ENCODE results near the gene MED27. TPM values are rescaled to one million over a fixed set of nuclear protein-coding genes. Genes with fewer than 3 reads are reported as not detected.

Gene MED27
- total RNA-seq, 1 donor, result 25.7 TPM

- H2AFZ ChIP-seq (ENCODE audit: low read length), result no peak overlapping the region
- H3K4me3 ChIP-seq (ENCODE audit: insufficient read depth, low read length), result no peak overlapping the region
- no peaks in the 10 kb centered on the region for H3K79me2 ChIP-seq (ENCODE audit: insufficient read depth, low read length)
- peaks cover 19% of the 10 kb centered on the region for H3K4me1 ChIP-seq (ENCODE audit: insufficient read depth, low read length)
- no peak overlapping the region for H3K4me2 ChIP-seq (ENCODE audit: insufficient read depth, low read length)
- DNase-seq (ENCODE audit: insufficient read length, low spot score, missing footprints), result peak; percentile 35
- H3K36me3 ChIP-seq (ENCODE audit: insufficient read depth, low read length), result no peaks in the 10 kb centered on the region
- H3K9me3 ChIP-seq (ENCODE audit: low read depth, low read length), result peaks cover 4% of the 10 kb centered on the region
- H4K20me1 ChIP-seq (ENCODE audit: insufficient read depth, low read length), result peaks cover 7% of the 10 kb centered on the region
- no peak overlapping the region for H3K27ac ChIP-seq (ENCODE audit: low read depth, low read length)
- H3K27me3 ChIP-seq (ENCODE audit: insufficient read depth, low read length), result peaks cover 27% of the 10 kb centered on the region
- TF ChIP-seq CTCF (IDR thresholded peaks at IDR 0.05; ENCODE audit: extremely low read depth, low read depth, low read length), result no peak
These were observed 241.0 kb downstream of the MED27 start for GRCh38 chr9:131838530-131839280.

- Histone ChIP-seq H3K4me1 (ENCODE audit: insufficient read depth, low read length) (peaks cover 19% of the 10 kb centered on the region), H3K4me2 (ENCODE audit: insufficient read depth, low read length) (no peak overlapping the region), H3K27ac (ENCODE audit: low read depth, low read length) (no peak overlapping the region), H3K4me3 (ENCODE audit: insufficient read depth, low read length) (no peak overlapping the region), H3K27me3 (ENCODE audit: insufficient read depth, low read length) (peaks cover 27% of the 10 kb centered on the region), H3K36me3 (ENCODE audit: insufficient read depth, low read length) (no peaks in the 10 kb centered on the region), H3K79me2 (ENCODE audit: insufficient read depth, low read length) (no peaks in the 10 kb centered on the region), H3K9me3 (ENCODE audit: low read depth, low read length) (peaks cover 9% of the 10 kb centered on the region), H2AFZ (ENCODE audit: low read length) (no peak overlapping the region), H4K20me1 (ENCODE audit: insufficient read depth, low read length) (peaks cover 7% of the 10 kb centered on the region)
- peak; percentile 43 for DNase-seq (ENCODE audit: insufficient read length, low spot score, missing footprints)
- TF ChIP-seq CTCF (IDR thresholded peaks at IDR 0.05; ENCODE audit: extremely low read depth, low read depth, low read length), result no peak
These were observed 241.8 kb downstream of the MED27 start for GRCh38 chr9:131837836-131838235.

GRCh38 chr9:131837316-131837715 lies 242.4 kb downstream of the MED27 start:
- Histone ChIP-seq H3K4me1 (ENCODE audit: insufficient read depth, low read length) (peaks cover 19% of the 10 kb centered on the region), H3K36me3 (ENCODE audit: insufficient read depth, low read length) (no peaks in the 10 kb centered on the region), H3K79me2 (ENCODE audit: insufficient read depth, low read length) (no peaks in the 10 kb centered on the region), H3K4me2 (ENCODE audit: insufficient read depth, low read length) (no peak overlapping the region), H3K27me3 (ENCODE audit: insufficient read depth, low read length) (peaks cover 22% of the 10 kb centered on the region), H3K9me3 (ENCODE audit: low read depth, low read length) (peaks cover 9% of the 10 kb centered on the region), H3K4me3 (ENCODE audit: insufficient read depth, low read length) (no peak overlapping the region), H3K27ac (ENCODE audit: low read depth, low read length) (no peak overlapping the region), H2AFZ (ENCODE audit: low read length) (no peak overlapping the region), H4K20me1 (ENCODE audit: insufficient read depth, low read length) (peaks cover 7% of the 10 kb centered on the region)
- peak; percentile 84 for DNase-seq (ENCODE audit: insufficient read length, low spot score, missing footprints)
- peak; percentile 8 for TF ChIP-seq CTCF (IDR thresholded peaks at IDR 0.05; ENCODE audit: extremely low read depth, low read depth, low read length)

- H3K36me3 ChIP-seq (ENCODE audit: insufficient read depth, low read length), result no peaks in the 10 kb centered on the region
- H3K27ac ChIP-seq (ENCODE audit: low read depth, low read length), result no peak overlapping the region
- peaks cover 19% of the 10 kb centered on the region for H3K4me1 ChIP-seq (ENCODE audit: insufficient read depth, low read length)
- H3K4me3 ChIP-seq (ENCODE audit: insufficient read depth, low read length), result no peak overlapping the region
- DNase-seq (ENCODE audit: insufficient read length, low spot score, missing footprints), result peak; percentile 14
- H3K4me2 ChIP-seq (ENCODE audit: insufficient read depth, low read length), result no peak overlapping the region
- TF ChIP-seq CTCF (IDR thresholded peaks at IDR 0.05; ENCODE audit: extremely low read depth, low read depth, low read length), result no peak
- H3K79me2 ChIP-seq (ENCODE audit: insufficient read depth, low read length), result no peaks in the 10 kb centered on the region
- peaks cover 9% of the 10 kb centered on the region for H3K9me3 ChIP-seq (ENCODE audit: low read depth, low read length)
- peaks cover 7% of the 10 kb centered on the region for H4K20me1 ChIP-seq (ENCODE audit: insufficient read depth, low read length)
- H2AFZ ChIP-seq (ENCODE audit: low read length), result no peak overlapping the region
- H3K27me3 ChIP-seq (ENCODE audit: insufficient read depth, low read length), result peaks cover 22% of the 10 kb centered on the region
These were observed 242.9 kb downstream of the MED27 start for GRCh38 chr9:131836607-131837315.
